HEK293T (cell line): ENCODE data around the gene SPATA6L.

Experiments used
- BHLHE40 ChIP-seq: fragments of 450-650 bp; IDR thresholded peaks from 2 replicates; pipeline ENCODE4 v1.6.1; 2016; ENCODE audit warnings: mild to moderate bottlenecking, moderate library complexity, borderline replicate concordance
- LEF1 ChIP-seq: fragments of 450-650 bp; IDR thresholded peaks from 2 replicates; pipeline ENCODE4 v1.6.1; 2017; ENCODE audit warnings: mild to moderate bottlenecking, borderline replicate concordance
- ZNF384 ChIP-seq: fragments of 450-650 bp; IDR thresholded peaks from 2 replicates; pipeline ENCODE4 v1.6.1; 2016

- TF ChIP-seq ZNF384: no peak
- TF ChIP-seq LEF1: no peak
- TF ChIP-seq BHLHE40: no peak
Observed at GRCh38 chr9:4670591-4670990, 4.3 kb upstream of the SPATA6L start.
